ENCODE data around the gene COL19A1. TPM values are rescaled to one million over a fixed set of nuclear protein-coding genes. Genes with fewer than 3 reads are reported as not detected.
"Not testable (repeated sequence)": the region's sequence is repeated elsewhere in the genome, so short reads cannot be mapped to it uniquely, and the experiment has no call there.

COL19A1 gene
- polyA plus RNA-seq, 5 donors = 0.37 to 0.85 (median 0.60) TPM

DNA sequence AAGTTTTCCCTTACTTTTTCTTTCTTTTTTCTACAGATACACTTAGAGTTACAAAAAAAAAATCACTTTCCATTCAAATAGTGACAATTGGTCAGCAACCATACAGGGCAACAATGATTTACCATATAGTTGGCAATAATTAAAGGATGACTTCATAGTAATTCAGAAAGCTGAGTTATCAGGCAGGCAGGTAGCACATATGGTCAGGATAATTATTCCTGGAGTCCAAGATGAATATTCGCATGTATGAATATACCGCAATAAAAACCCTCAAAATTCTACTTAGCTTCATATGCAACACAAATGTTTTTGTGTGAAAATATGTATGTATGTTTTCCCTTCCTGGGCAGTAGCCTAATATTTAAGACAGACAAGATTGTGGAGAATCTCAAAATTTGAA, 34.5 kb downstream of the COL19A1 start:
- no peak for DNase-seq

DNA sequence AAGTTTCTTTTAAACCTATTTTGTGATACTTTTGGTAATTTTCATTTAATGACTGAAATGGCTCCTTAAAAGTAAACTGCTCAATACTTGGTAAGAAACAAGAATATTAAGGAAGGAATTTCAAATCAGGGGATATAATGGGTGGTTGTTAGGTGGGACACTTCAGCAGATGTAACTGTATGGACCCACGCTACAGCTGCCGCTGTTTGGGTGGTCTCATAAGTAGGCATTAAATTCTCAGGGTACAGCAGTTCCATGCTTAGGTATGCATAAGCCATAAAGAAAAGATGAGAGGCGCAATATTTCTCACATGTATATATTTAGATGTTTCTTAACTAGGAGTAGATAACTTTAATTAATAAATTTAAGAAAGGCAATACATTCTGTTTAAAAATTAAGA, 35.0 kb downstream of the COL19A1 start:
- DNase-seq = no peak

DNA sequence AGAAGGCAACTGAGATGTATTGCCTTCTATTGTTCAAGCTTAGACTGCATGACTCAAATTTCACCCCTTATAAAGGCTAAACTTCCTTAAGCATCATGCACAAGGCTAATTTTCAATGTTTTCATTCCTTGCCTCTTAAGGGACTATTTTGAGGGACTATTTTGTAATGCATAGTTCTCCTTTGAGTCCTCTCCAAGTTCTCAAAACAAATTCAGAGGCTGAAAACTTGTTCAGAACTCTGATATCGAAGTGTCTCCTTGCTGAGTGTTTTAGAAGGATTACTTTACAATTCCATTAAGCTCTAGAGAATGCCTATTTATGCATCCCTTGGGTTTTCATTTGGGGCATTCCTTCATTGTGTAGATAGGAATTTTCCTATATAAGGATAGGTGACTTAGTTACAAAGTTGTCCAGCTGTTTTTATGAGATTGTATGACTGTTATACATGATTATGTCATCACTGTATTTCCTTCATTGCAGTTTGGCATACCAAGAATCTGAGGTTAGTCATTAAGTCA, 41.7 kb downstream of the COL19A1 start:
- DNase-seq = no peak

DNA sequence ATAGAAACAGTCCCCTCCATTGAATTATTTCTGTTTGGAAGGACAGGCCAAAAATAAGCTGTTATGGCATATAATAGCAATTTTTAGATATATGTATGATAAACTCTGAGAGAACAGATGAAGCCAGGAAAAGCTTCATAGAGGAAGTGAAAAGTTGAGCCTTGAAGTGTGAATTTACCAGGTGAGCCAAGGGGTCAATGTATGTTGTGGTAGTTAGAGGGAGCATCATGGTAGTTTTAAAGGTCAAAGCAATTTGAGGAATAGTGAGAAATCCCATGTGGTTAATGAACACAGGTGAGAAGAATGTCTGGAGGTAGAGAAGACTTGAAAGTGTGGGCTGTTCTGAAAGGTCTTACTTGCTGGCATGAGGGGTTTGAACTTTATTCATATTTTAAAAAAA, 47.0 kb downstream of the COL19A1 start:
- DNase-seq = no peak

DNA sequence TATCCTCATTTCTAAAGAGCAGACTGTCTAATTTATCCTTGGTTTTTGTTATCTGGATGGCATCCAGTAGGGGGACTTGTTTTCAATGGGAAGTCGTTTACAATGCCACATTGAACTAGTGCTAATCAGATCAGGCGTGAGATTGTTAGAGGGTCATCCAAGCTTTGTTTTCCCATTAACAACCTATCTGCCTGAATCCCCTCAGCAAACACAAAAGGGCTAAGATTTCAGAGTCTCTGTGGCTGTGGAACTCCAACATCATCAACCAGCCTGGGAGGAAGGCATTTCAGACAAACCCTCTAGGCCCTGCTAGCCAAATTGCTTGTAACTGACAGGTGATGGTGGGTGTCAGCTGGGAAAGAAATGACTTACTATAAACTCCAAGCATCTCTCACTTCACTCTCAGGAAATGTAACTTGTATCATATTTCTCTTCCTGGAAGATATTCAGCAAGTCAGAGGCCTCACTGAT, 47.7 kb downstream of the COL19A1 start:
- DNase-seq = no peak

DNA sequence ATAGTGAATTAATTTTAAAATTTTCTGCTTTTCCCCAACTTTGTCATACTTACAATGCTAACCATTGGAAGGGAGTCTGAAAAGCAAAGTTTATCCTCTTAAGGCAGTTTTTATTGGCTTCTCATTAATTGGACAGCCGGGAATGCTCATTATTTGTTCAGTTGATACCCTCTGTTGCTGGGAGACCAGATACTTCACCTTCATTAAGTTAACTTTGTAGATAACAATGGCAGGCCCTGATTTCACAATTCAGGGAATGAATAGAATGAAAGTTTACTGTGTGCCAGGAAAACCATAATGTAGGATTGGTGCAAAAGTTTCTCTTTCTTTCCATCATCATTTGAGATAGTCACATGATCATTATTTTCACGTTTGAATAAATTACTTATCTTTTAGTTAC, 49.0 kb downstream of the COL19A1 start:
- DNase-seq = no peak

DNA sequence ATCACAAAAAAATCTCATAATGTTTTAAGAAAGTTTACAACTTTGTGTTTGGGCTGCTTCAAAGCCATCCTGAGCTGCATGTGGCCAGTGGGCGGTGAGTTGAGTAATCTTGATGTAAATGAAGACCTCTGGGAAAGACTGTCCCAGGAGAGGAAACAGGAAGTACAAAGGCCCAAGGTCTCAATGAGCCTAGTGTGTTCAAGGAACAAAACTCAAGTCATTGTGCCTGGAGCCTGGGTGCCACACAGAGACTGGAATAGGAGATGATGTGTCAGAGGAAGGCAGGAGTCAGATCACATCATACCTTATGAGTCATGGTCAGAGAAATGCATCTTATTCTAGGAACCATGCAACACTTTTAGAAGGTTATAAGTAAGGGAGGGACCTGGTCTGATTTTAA, 51.5 kb downstream of the COL19A1 start:
- DNase-seq = no peak

DNA sequence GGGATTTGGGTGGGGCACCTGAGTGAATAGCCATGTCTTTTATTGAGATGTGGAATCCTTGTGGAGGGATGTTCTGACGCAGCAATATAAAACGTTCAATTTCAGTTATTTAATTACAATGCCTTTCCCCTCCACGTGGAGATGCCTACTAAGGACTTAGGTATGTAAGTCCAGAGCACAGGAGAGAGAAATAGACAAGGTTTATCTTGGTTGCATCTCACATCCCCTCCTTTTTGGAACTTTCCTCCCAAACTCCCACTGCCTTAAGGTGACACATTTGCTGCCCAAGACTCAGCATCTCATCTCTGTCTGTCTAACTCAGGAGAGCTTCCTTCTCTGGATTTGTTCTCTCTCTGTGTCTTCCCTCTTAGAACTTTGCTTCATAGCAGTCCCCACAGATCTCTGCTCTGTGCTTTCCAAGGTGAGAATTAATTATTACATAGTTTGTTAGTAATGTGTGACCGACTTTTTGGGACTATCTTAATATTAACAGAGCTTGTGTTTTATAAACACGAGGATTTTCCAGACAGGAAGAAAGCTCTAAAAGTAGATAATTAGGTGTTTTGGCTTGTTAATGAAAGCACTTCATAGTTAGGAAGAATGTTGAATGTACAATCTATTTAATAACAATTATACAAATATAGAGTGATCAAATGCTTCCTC, 52.6 kb downstream of the COL19A1 start:
- DNase-seq = no peak

DNA sequence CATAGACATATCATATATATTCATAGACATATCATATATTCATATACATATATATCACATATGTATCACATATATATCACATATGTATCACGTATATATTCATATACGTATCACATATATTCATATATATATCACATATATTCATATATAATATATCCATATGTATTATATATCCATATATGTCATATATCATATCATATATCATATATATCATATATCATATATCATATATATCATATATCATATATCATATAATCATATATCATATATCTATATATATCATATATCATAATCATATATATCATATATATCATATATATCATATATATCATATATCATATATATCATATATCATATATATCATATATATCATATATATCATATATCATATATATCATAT, 54.7 kb downstream of the COL19A1 start:
- DNase-seq = not testable (repeated sequence)

DNA sequence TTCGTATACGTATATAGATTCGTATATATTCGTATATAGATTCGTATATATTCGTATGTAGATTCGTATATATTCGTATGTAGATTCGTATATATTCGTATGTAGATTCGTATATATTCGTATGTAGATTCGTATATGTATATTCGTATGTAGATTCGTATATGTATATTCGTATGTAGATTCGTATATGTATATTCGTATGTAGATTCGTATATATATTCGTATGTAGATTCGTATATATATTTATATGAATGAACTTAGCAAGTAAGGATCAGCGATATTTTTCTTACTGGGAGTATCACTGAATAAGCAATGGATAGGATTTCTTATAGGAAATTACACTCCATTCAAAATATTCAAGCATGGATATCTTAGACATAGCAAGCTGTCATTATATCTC, 55.3 kb downstream of the COL19A1 start:
- DNase-seq = not testable (repeated sequence)

DNA sequence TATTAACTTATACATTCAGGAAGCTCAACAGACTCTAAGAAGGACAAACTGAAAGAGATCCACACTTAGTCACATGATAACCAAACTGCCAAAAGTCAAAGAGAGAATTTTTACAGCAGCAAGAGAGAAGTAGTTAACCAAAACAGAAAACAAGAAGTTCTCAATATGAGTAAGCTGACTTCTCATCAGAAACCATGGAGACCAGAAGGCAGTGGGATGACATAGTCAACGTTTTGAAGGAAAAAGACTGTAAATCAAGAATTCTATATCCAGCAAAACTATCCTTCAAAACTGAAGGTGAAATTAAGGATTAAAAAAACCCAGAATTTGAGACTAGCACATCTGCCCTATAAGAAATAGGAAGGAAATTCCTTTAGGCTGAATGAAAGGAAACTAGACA, 60.4 kb downstream of the COL19A1 start:
- DNase-seq = no peak

DNA sequence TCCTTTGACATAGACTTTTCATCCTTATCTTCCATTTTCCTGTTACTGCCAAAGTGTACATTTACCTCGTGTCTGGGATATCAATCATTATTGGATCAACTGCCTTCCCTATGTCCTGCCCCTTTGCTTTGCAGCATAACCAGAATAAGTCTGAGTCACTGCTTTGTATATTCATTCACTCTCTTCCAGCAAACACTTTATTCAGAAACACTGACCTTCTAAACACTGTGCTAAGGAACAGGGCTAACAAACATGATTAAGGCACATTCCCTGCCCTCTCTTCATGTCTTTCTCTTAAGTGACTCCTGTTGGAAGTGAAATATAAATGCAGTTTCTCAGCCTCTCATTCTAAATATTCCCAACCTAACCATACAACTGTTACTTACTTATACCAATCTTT, 66.9 kb downstream of the COL19A1 start:
- no peak for DNase-seq

DNA sequence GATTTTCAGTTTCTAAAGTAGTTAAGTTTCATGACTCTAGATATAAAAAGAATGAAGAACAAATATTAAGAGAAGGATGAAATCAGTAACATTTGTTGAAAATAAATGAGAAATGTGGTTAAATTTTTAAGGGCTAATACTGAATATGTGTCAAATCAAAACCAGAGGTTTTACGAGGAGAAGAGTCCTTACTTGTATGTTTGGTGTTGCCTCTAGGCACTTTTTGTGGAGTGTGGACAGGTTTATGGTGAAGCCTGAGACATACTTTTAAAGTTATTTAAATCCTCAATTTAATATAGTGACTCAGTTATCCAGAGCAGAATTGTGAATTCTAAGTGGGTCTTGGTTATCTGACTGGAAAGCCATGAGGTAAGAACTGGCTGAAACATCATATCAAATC, 68.7 kb downstream of the COL19A1 start:
- no peak for DNase-seq

DNA sequence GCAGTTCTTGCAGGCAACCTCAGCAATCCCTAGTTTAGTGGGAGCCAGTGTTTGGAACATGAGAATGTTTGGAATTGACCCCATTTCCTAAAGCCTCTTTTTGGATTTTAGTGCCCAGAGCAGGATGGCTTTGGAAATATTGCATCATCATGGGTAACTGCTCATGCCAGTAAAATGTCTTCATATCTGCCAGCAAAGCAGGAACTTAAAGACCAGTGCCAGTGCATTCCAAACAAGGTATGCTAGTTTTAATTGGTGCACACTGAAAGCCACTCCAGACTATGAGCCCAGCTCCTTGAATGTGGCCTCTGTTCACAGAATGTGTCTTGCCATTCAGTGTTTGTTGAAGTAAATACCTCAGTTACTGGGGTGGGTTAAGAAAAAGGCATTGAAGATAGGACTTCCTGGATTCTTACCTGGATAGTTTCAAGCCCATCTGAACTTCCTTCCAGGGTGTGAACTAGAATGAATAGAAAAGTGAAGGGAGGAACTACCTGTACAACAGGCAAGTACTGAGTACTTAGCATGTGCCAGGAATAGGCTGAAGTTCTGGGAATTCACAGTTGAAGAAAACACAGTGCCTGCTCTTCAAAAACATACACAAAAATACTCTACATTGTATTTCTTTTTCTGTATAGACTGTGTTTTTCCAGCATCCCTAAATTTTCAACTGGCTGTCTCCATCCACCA, 70.5 kb downstream of the COL19A1 start:
- DNase-seq = no peak

DNA sequence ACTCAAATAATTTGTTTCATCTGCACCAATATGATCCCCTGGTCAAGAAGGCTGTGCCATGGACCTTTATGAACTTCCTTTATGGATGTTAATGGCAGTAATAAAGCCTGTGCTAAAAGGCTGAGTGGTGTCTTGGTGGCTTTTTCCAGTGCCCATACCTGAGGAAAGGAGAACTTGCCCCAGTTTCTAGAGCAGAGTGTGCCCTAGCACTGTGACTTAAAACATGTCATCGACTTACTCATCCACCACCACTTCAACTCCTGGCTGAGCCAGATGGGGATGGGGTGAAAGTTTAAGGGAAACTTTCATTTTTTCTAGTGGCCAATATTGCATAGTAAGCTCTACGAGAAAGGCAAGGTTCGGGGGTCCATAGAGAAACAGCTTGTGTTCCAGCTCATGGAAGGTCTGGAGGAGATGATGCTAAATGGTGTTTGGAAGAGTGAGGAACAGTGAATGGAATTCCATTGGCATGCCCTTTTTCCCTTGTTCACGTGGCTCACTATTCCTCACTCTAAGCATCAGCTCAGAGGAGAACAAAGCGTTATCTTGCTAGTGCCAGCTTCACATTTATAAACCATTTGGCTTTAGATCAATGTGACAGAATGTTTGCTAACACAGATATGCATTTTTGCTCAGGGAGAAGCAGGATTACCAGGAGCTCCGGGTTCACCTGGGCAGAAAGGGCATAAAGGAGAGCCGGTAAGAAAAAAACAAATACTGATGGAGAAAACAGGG, 71.2 kb downstream of the COL19A1 start:
- no peak for DNase-seq

DNA sequence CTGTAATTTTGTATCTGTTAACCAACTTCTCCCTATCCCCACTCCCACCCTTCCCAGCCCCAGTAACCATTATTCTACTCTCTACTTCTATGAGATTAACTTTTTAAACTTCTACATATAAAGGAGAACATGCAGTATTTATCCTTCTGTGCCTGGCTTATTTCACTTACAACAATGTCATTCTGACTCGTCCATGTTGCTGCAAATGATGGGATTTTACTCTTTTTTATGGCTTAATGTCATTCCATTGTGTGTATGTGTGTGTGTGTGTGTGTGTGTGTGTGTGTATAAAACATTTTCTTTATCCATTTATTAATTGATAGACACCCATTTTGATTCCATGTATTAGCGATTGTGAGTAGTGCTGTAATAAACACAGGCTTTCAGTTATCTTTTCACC, 76.1 kb downstream of the COL19A1 start:
- no peak for DNase-seq

DNA sequence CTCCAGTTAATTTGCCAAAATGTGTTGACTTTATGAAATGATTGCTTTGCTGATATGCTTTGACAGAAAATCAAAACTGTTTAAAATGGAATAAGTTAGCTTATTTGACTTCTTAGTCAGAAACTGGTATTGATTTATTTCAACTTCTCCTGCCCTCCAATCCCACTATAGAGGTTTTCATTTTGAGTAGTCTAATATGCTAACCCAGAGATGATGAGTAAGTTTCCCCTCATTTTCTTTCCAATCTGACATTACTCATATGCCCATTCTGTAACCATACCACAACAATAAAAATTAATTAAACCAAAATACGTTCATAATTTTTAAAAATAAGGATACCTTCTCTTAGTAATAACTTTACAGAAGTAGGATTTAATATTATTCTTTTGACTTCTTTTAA, 78.8 kb downstream of the COL19A1 start:
- no peak for DNase-seq

DNA sequence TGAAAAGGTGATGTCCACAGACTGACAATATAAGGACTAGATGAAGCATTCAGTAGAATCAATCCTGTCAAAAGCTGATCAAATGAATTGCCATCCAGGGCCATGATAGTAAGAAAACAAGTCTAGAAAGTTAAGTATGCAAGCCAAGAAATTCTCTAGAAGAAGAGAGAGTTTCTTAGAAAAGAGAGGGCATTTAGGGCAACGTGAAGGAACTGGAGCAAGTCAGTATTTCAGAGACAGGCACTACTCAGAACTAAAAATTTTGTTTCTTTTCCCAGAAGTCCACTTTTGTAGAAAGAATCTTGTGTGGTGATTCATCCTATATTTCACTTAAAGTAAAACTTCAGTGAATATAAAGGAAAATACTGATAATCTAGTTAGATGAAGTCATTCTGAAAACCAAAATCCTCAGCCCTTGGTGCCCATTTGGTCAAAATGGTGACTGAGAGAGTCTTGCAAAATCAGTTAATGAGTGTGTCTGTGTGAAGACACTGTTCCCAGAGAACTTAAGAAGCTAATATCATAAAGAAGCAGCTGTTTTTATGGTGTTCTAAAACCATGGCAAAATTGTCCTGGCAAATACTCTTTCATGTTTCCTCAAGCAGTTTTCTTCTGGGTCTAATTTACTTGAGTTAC, 82.2 kb downstream of the COL19A1 start:
- DNase-seq = no peak

DNA sequence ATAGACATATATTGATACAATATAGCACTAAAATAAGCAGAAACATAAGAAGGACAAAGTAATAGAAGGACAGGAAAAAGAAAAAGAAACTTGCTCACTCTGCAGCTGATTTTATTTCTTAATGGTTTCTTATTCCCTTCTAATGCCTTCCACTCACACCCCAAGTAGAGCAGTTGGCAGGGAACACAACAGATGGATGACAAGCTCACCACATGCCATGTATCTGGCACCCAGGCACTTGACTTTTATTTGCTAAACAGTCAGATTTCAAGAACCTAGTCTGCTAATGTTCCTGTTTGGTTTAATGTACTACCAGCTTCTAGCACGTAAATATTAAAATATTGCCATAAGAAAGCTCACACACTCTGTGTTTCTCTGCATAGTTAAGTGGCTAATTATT, 87.1 kb downstream of the COL19A1 start:
- no peak for DNase-seq

DNA sequence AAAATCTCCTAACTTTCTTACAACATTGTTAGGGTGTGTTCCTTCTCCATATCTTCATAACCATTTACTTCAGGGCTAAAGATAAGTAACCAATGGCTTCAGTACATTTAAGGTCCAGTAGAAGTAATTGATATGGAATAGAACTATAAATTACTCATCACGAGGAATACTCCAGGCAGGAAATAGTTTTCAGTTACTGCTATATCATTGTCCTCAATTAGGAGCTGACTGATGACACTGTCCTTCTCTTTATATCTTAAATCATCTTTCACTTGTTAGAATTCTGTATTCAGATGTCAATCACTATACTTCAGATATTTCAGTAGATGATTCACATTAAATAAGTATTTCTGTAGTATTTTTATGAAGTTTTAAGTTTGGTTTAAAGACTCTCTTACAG, 88.4 kb downstream of the COL19A1 start:
- no peak for DNase-seq

DNA sequence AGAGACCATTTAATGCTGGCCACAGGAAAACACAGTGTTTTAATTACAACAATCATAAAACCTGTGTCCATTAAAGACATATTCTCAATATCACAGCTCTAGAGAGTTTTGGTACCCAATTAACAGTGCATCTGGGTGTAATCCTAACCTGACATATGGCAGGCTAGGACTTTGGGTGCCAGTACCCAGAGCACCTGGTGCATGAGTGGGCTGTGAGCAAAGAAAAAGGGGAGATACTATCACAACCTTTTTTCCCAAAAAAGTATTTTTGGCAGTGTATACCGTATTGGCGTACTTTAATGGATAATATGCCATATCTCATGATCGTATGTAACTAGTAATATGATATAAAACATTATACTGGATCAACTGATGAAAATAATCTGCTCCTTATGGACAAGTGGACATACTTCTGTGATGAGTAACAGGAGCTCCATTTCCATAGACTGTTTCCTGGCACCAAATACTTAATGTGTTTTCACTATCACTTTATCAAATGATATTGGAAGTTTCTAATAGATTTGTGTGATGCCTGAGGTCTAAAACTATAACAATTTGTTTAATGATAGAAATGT, 91.7 kb downstream of the COL19A1 start:
- DNase-seq = no peak

DNA sequence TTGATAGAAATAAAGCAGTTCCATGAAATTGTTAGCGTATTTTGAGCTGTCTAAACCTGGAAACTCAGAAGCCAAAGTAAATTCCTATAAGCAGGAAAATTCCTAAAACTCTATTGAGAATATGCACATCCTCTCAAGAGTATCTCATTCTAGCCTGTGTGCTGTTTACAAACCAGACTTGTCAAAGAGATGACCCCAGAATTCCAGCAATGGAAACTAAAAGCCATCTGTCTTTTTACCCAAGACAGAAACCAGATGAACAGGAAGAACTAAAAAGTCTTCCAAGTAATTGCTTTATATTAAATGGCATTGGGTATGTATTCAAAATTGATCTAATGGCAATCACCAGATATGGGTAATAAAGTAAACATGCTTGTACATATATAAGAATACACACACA, 92.6 kb downstream of the COL19A1 start:
- no peak for DNase-seq
